H9 (cell line): ENCODE data around the gene ASB8. TPM values are rescaled to one million over a fixed set of nuclear protein-coding genes. Genes with fewer than 3 reads are reported as not detected.

ENCODE experiments used
- DNase-seq: peaks from one replicate; pipeline ENCODE4 v3.0.0-alpha.2; 2017
- H2AFZ ChIP-seq: one replicate; pipeline ENCODE4 v1.6.1; 2013; ENCODE audit warnings: mild to moderate bottlenecking, low read length, control low read depth, moderate library complexity
- H2AK5ac ChIP-seq: 2 replicates; pipeline ENCODE4 v1.6.1; 2013; ENCODE audit warnings: low read length, control low read depth, mixed read lengths; ENCODE audit not compliant: insufficient read length
- H2BK120ac ChIP-seq: one replicate; pipeline ENCODE4 v1.6.1; 2013; ENCODE audit warnings: low read depth, mild to moderate bottlenecking, low read length, control low read depth, inconsistent platforms; ENCODE audit not compliant: poor library complexity, severe bottlenecking
- H2BK12ac ChIP-seq: 2 replicates; pipeline ENCODE4 v1.6.1; 2013; ENCODE audit warnings: low read length, control low read depth, mixed read lengths, low read depth; ENCODE audit not compliant: insufficient read length
- H2BK15ac ChIP-seq: 2 replicates; pipeline ENCODE4 v1.6.1; 2013; ENCODE audit warnings: low read depth, low read length, control low read depth
- H2BK20ac ChIP-seq: one replicate; pipeline ENCODE4 v1.6.1; 2013; ENCODE audit warnings: low read depth, mild to moderate bottlenecking, low read length, control low read depth, inconsistent platforms; ENCODE audit not compliant: poor library complexity, severe bottlenecking
- H2BK5ac ChIP-seq: 2 replicates; pipeline ENCODE4 v1.6.1; 2013; ENCODE audit warnings: low read length, control low read depth, mixed read lengths; ENCODE audit not compliant: insufficient read length
- H3K14ac ChIP-seq: 2 replicates; pipeline ENCODE4 v1.6.1; 2013; ENCODE audit warnings: low read length, control low read depth; ENCODE audit not compliant: insufficient read depth
- H3K18ac ChIP-seq: 2 replicates; pipeline ENCODE4 v1.6.1; 2013; ENCODE audit warnings: low read depth, mild to moderate bottlenecking, mixed read lengths, low read length, control low read depth; ENCODE audit not compliant: insufficient read length
- H3K23ac ChIP-seq: 2 replicates; pipeline ENCODE4 v1.6.1; 2013; ENCODE audit warnings: low read length, control low read depth, mixed read lengths, low read depth; ENCODE audit not compliant: insufficient read length
- H3K23me2 ChIP-seq: 2 replicates; pipeline ENCODE4 v1.6.1; 2013; ENCODE audit warnings: low read depth, mild to moderate bottlenecking, mixed read lengths, low read length, control low read depth; ENCODE audit not compliant: insufficient read length, poor library complexity, severe bottlenecking
- H3K27ac ChIP-seq: 2 replicates; pipeline ENCODE4 v1.5.1; 2013; ENCODE audit warnings: low read length, control low read depth, mixed read lengths, low read depth; ENCODE audit not compliant: insufficient read length
- H3K27me3 ChIP-seq: 2 replicates; pipeline ENCODE4 v1.6.1; 2013; ENCODE audit warnings: low read length, control low read depth, inconsistent platforms; ENCODE audit not compliant: insufficient read depth
- H3K4ac ChIP-seq: 2 replicates; pipeline ENCODE4 v1.6.1; 2013; ENCODE audit warnings: low read depth, mild to moderate bottlenecking, control low read depth, inconsistent platforms, low read length, moderate library complexity
- H3K4me1 ChIP-seq: 2 replicates; pipeline ENCODE4 v1.6.1; 2013; ENCODE audit warnings: low read length, control low read depth, inconsistent platforms; ENCODE audit not compliant: insufficient read depth
- H3K4me2 ChIP-seq: 2 replicates; pipeline ENCODE4 v1.6.1; 2013; ENCODE audit warnings: low read length, control low read depth, mixed read lengths; ENCODE audit not compliant: insufficient read length, insufficient read depth
- H3K56ac ChIP-seq: 2 replicates; pipeline ENCODE4 v1.6.1; 2013; ENCODE audit warnings: low read depth, mild to moderate bottlenecking, mixed read lengths, low read length, control low read depth; ENCODE audit not compliant: insufficient read length
- H3K79me1 ChIP-seq: 2 replicates; pipeline ENCODE4 v1.6.1; 2013; ENCODE audit warnings: low read depth, mild to moderate bottlenecking, moderate library complexity, low read length, control low read depth, inconsistent platforms; ENCODE audit not compliant: insufficient read depth, poor library complexity, severe bottlenecking
- H3K79me2 ChIP-seq: 2 replicates; pipeline ENCODE4 v1.6.1; 2013; ENCODE audit warnings: low read length, control low read depth, inconsistent platforms; ENCODE audit not compliant: insufficient read depth
- H3K9ac ChIP-seq: 2 replicates; pipeline ENCODE4 v1.6.1; 2013; ENCODE audit warnings: low read length, control low read depth, mixed read lengths; ENCODE audit not compliant: insufficient read length; ENCODE audit errors: extremely low read depth
- H3K9me3 ChIP-seq: one replicate; pipeline ENCODE4 v1.6.1; 2013; ENCODE audit warnings: low read depth, low read length, inconsistent platforms; ENCODE audit not compliant: control insufficient read depth
- H3T11ph ChIP-seq: one replicate; pipeline ENCODE4 v1.6.1; 2013; ENCODE audit warnings: mild to moderate bottlenecking, low read length, control low read depth, inconsistent platforms
- H4K20me1 ChIP-seq: one replicate; pipeline ENCODE4 v1.6.1; 2013; ENCODE audit not compliant: control insufficient read depth, insufficient read length, insufficient read depth
- H4K5ac ChIP-seq: 2 replicates; pipeline ENCODE4 v1.6.1; 2013; ENCODE audit warnings: low read depth, mild to moderate bottlenecking, mixed read lengths, low read length, control low read depth; ENCODE audit not compliant: insufficient read length
- H4K8ac ChIP-seq: replicated peaks from 2 replicates; pipeline ENCODE4 v1.6.1; 2013; ENCODE audit warnings: low read length, control low read depth, mixed read lengths, low read depth; ENCODE audit not compliant: insufficient read length
- H4K91ac ChIP-seq: 2 replicates; pipeline ENCODE4 v1.6.1; 2013; ENCODE audit warnings: low read depth, mild to moderate bottlenecking, moderate library complexity, mixed read lengths, low read length, control low read depth; ENCODE audit not compliant: insufficient read length
- H3K27ac Mint-ChIP-seq, 3 experiments: 2 replicates in 2 of 3; 3 replicates in 1 of 3; pipeline ENCODE4 v1.8.0; 2020 to 2021; ENCODE audit warnings: mixed read lengths in 3 of 3, mild to moderate bottlenecking in 1 of 3, moderate library complexity in 1 of 3
- H3K27me3 Mint-ChIP-seq: 2 replicates; pipeline ENCODE4 v1.8.0; 2021; ENCODE audit warnings: low read depth, mild to moderate bottlenecking, moderate library complexity, mixed read lengths
- H3K36me3 Mint-ChIP-seq, 3 experiments: 2 replicates in 2 of 3; 3 replicates in 1 of 3; pipeline ENCODE4 v1.8.0; 2020 to 2021; ENCODE audit warnings: low read depth in 3 of 3, mixed read lengths in 3 of 3; ENCODE audit not compliant: insufficient read depth in 1 of 3
- H3K4me1 Mint-ChIP-seq, 2 experiments: 2 replicates each; pipeline ENCODE4 v1.8.0; 2020; ENCODE audit warnings: mixed read lengths in 2 of 2
- H3K4me3 Mint-ChIP-seq, 2 experiments: 2 replicates in 1 of 2; 3 replicates in 1 of 2; pipeline ENCODE4 v1.8.0; 2020 to 2021; ENCODE audit warnings: mild to moderate bottlenecking in 2 of 2, mixed read lengths in 2 of 2, moderate library complexity in 1 of 2
- H3K9me3 Mint-ChIP-seq, 2 experiments: 2 replicates in 1 of 2; 3 replicates in 1 of 2; pipeline ENCODE4 v1.8.0; 2020; ENCODE audit warnings: mild to moderate bottlenecking in 2 of 2, mixed read lengths in 2 of 2, moderate library complexity in 1 of 2
- WGBS: extraction: QIAGEN DNeasy Blood & Tissue Kit; methylation state at CpG from one replicate; pipeline ENCODE4 v1.1.7; 2013; ENCODE audit warnings: missing lambda C conversion rate, low lambda C conversion rate, mixed read lengths; ENCODE audit not compliant: insufficient read length; ENCODE audit errors: extremely low coverage; 5-methylcytosine and 5-hydroxymethylcytosine counted together
- total RNA-seq: library from RNA; stranded (reverse); gene quantifications from 2 replicates; pipeline ENCODE4 v1.2.1, GENCODE V29; 2021
- TF ChIP-seq, protein P1 (sequence below): fragments of 200-600 bp; sonication (generic); conservative IDR thresholded peaks from 3 replicates; pipeline ENCODE4 v1.8.0; 2021; ENCODE audit warnings: antibody characterized with exemption, mild to moderate bottlenecking

The ASB8 gene
- total RNA-seq, 1 experiment from 2014 or later, result 10.9 TPM

- Mint-ChIP-seq H3K36me3 (no peaks in the 10 kb centered on the region), H3K27me3 (peaks cover 10% of the 10 kb centered on the region), H3K4me1 (peaks cover 10 to 15% of the 10 kb centered on the region in 2 experiments), H3K27ac (peak overlapping the region; percentile 18 to 75 (median 68); a peak in 3 of 7 replicates), H3K4me3 (peak overlapping the region; percentile 93 to 94), H3K9me3 (no peaks in the 10 kb centered on the region)
- Histone ChIP-seq H3K18ac (no peak overlapping the region), H3K79me1 (no peaks in the 10 kb centered on the region), H2BK120ac (no peak overlapping the region), H3K4ac (no peak overlapping the region), H2BK5ac (no peak overlapping the region), H2BK12ac (no peak overlapping the region), H3K23ac (no peak overlapping the region), H3K23me2 (no peaks in the 10 kb centered on the region), H4K8ac (no peak overlapping the region), H3K4me2 (peak overlapping the region; percentile 84), H3T11ph (no peak overlapping the region), H3K9ac (peak overlapping the region; percentile 40), H2AK5ac (no peak overlapping the region), H3K14ac (no peak overlapping the region), H4K91ac (no peak overlapping the region), H3K79me2 (no peaks in the 10 kb centered on the region), H3K9me3 (no peaks in the 10 kb centered on the region), H2AFZ (no peak overlapping the region), H3K4me1 (no peaks in the 10 kb centered on the region; the same call in 1 of the 2 replicates), H3K27ac (no peak overlapping the region), H3K56ac (no peak overlapping the region), H2BK15ac (no peak overlapping the region), H2BK20ac (no peak overlapping the region), H3K27me3 (no peaks in the 10 kb centered on the region), H4K20me1 (no peaks in the 10 kb centered on the region), H4K5ac (no peak overlapping the region)
- WGBS, result no CpG with 5 or more reads among the region's 3 CpGs
- DNase-seq, result no peak
- TF ChIP-seq, protein P1, sequence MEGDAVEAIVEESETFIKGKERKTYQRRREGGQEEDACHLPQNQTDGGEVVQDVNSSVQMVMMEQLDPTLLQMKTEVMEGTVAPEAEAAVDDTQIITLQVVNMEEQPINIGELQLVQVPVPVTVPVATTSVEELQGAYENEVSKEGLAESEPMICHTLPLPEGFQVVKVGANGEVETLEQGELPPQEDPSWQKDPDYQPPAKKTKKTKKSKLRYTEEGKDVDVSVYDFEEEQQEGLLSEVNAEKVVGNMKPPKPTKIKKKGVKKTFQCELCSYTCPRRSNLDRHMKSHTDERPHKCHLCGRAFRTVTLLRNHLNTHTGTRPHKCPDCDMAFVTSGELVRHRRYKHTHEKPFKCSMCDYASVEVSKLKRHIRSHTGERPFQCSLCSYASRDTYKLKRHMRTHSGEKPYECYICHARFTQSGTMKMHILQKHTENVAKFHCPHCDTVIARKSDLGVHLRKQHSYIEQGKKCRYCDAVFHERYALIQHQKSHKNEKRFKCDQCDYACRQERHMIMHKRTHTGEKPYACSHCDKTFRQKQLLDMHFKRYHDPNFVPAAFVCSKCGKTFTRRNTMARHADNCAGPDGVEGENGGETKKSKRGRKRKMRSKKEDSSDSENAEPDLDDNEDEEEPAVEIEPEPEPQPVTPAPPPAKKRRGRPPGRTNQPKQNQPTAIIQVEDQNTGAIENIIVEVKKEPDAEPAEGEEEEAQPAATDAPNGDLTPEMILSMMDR, result no peak; the same call in 2 of the 3 replicates
Observed at GRCh38 chr12:48157889-48158370, 615 bp upstream of the ASB8 start.
